ENCODE data around the gene KLHL3. TPM values are rescaled to one million over a fixed set of nuclear protein-coding genes. Genes with fewer than 3 reads are reported as not detected.

Gene KLHL3
- total RNA-seq, 2 donors from 2014 or later, result 8.3 to 9.7 TPM

DNA sequence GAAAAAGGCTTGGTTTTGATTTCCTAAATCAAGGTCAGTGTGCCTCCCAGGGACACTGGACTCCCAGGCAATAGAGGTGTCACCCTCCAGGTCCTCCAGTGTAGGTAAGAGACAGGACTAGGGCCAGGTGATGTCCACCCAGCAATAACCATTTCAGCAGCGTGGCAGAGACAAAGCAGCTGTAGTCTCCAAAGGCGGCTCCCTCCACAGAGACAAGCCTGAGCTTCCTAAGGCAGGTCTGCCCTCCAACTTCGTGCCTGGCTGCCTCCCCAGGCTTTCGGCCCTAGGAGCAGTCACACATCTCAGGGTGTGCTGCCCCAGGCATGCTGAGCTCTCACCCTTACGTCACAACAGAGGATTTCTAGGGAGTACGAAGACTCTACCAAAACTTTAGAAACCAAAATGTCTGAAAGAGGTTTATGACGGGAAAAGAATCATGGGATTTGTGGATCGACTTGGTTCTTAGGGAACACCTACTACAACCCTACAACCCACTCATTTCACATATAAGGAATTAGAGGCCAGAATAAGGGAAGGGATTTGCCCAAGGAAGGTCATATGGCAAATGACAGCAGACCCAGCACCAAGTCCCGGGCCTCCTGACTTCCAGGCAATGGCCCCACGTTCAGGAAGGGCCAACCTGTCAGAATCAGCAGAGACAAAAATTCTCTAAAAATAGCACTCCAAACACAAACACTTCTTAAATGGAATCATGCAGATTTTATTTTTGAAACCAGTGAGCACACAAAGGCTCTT lies 105.5 kb downstream of the KLHL3 start:
- Mint-ChIP-seq H3K27ac (no peak overlapping the region), H3K4me1 (ENCODE audit: low read depth) (peaks cover 5% of the 10 kb centered on the region), H3K9me3 (no peaks in the 10 kb centered on the region), H3K27me3 (ENCODE audit: low read depth) (no peaks in the 10 kb centered on the region), H3K36me3 (ENCODE audit: insufficient read depth in 2 of 2) (peaks cover 0 to 3% of the 10 kb centered on the region in 2 donors), H3K4me3 (no peak overlapping the region)
- DNase-seq, result no peak
- no peak for ATAC-seq (replicated peaks in 1 of 2)

DNA sequence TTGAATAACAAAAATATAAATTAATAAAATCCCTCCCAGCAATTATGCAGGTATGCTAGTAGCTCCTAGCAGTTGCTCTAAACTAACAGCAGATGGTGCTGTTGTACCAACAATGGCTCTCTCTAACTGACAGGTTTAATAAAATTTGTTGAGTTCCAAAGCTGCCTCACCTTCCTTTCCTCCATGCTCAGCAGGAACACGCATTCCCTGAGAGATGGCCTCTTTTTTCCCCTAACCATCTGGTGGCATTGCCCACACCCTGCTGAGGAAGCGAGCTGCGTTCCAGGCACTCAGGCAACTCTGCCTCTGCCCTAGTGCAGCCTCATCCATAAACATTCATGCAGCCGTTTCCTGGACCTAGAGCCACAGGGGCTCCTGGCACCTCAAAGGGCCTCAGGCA lies 106.2 kb downstream of the KLHL3 start:
- Mint-ChIP-seq H3K36me3 (ENCODE audit: insufficient read depth in 2 of 2) (peaks cover 0 to 3% of the 10 kb centered on the region in 2 donors), H3K4me1 (ENCODE audit: low read depth) (peaks cover 5% of the 10 kb centered on the region), H3K9me3 (no peaks in the 10 kb centered on the region), H3K27ac (no peak overlapping the region), H3K27me3 (ENCODE audit: low read depth) (no peaks in the 10 kb centered on the region), H3K4me3 (no peak overlapping the region)
- ATAC-seq (replicated peaks in 1 of 2) (peak; percentile 72 to 77), DNase-seq (peak; percentile 11 to 28)

DNA sequence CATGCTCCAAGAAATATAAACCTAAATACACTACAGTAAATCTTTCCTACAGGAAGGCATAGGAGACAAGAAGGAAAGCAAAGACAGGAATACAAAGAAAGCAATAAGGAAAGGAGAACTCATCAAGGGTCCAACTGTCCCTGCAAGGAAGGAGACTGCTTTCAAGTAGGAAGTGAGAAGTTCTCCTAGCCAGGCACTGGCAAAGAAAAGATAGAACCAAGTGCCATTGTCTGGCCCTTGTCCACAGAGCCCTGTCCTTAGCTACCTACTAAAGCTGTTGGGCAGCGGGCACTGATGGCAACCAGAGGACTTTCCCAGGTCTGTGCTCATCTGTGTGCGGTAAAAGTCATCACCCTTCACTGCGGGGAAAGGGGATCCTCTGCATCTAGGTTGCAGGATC lies 108.2 kb downstream of the KLHL3 start:
- Mint-ChIP-seq H3K4me3 (no peak overlapping the region), H3K9me3 (no peaks in the 10 kb centered on the region), H3K27ac (no peak overlapping the region), H3K36me3 (ENCODE audit: insufficient read depth in 2 of 2) (peaks cover 0 to 3% of the 10 kb centered on the region in 2 donors), H3K27me3 (ENCODE audit: low read depth) (no peaks in the 10 kb centered on the region), H3K4me1 (ENCODE audit: low read depth) (peaks cover 2% of the 10 kb centered on the region)
- DNase-seq (no peak), ATAC-seq (replicated peaks in 1 of 2) (no peak)

DNA sequence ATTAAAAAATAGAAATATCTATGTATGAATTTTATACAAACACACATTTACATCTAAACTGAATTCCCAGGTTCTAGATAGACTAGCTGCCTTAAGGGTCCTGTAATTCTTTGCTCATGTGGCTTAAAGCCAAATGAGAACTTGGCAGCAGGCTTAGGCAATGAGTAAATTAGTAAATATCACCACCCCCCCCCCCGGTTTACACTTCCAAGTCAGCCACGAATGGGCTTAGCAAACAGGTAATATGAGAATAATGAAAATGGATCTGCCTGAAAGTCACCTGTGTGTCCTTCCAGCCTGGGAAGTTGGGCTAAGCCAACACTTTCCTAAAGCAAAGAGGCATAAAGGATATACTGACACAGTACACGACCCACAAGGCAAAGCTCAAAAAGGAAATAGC lies 108.6 kb downstream of the KLHL3 start:
- no peak for DNase-seq
- H3K9me3 Mint-ChIP-seq, result no peaks in the 10 kb centered on the region
- H3K27me3 Mint-ChIP-seq (ENCODE audit: low read depth), result no peaks in the 10 kb centered on the region
- no peaks in the 10 kb centered on the region for H3K4me1 Mint-ChIP-seq (ENCODE audit: low read depth)
- no peaks in the 10 kb centered on the region for H3K36me3 Mint-ChIP-seq (ENCODE audit: insufficient read depth in 2 of 2)
- no peak for ATAC-seq (replicated peaks in 1 of 2)
- H3K27ac Mint-ChIP-seq, result no peak overlapping the region
- no peak overlapping the region for H3K4me3 Mint-ChIP-seq

DNA sequence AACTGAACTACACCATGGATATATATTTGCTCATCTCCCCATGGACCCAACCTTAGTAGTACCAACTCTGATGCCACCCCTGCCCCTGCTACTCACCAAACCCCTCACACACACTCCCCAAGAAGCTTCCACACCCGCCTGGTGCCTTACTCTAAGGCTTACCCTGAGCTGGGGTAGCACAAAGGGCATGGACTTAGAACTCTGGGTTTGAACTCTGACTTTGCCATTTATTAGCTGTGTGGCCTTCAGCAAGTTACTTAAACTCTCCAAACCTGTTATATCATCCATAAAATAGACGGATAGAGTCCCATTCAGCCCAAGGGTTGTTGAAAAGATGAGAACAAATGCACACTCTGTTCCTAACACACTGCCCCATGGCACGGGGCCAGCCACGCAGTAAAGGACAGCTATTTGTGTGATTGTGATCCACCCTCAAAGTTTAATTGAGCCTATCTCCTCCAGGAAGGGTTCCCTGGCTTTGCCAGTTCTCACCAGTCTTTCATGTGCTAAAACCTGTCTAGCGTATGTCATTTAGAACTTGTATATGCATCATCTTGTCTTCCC lies 111.0 kb downstream of the KLHL3 start:
- DNase-seq, result no peak
- H3K27ac Mint-ChIP-seq, result no peak overlapping the region
- no peak for ATAC-seq (replicated peaks in 1 of 2)
- H3K27me3 Mint-ChIP-seq (ENCODE audit: low read depth), result no peaks in the 10 kb centered on the region
- H3K4me3 Mint-ChIP-seq, result no peak overlapping the region
- no peaks in the 10 kb centered on the region for H3K9me3 Mint-ChIP-seq
- no peaks in the 10 kb centered on the region for H3K4me1 Mint-ChIP-seq (ENCODE audit: low read depth)
- H3K36me3 Mint-ChIP-seq (ENCODE audit: insufficient read depth in 2 of 2), result no peaks in the 10 kb centered on the region

DNA sequence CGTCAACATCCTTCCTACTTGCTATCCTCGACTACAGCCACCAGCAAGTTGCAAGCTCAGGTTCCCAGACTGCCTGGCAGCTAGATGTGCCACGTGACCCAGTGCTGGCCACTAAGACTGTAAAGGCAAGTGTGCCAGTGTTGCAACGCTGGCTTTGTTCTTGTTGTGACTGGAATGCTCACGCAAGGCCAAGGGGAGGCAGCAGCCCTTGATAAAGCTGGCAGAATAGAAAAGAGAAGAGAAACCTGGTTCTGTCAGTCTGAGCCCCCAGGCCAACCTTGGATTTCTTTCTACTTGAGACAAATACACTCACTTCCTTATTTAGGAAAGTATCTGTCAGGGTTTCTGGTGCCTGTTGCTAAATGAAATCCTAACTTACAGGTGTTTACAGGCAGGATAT lies 113.0 kb downstream of the KLHL3 start:
- Mint-ChIP-seq H3K36me3 (ENCODE audit: insufficient read depth in 2 of 2) (no peaks in the 10 kb centered on the region), H3K9me3 (no peaks in the 10 kb centered on the region), H3K27ac (no peak overlapping the region), H3K27me3 (ENCODE audit: low read depth) (no peaks in the 10 kb centered on the region), H3K4me3 (no peak overlapping the region), H3K4me1 (ENCODE audit: low read depth) (no peaks in the 10 kb centered on the region)
- ATAC-seq (replicated peaks in 1 of 2) (no peak), DNase-seq (no peak)

DNA sequence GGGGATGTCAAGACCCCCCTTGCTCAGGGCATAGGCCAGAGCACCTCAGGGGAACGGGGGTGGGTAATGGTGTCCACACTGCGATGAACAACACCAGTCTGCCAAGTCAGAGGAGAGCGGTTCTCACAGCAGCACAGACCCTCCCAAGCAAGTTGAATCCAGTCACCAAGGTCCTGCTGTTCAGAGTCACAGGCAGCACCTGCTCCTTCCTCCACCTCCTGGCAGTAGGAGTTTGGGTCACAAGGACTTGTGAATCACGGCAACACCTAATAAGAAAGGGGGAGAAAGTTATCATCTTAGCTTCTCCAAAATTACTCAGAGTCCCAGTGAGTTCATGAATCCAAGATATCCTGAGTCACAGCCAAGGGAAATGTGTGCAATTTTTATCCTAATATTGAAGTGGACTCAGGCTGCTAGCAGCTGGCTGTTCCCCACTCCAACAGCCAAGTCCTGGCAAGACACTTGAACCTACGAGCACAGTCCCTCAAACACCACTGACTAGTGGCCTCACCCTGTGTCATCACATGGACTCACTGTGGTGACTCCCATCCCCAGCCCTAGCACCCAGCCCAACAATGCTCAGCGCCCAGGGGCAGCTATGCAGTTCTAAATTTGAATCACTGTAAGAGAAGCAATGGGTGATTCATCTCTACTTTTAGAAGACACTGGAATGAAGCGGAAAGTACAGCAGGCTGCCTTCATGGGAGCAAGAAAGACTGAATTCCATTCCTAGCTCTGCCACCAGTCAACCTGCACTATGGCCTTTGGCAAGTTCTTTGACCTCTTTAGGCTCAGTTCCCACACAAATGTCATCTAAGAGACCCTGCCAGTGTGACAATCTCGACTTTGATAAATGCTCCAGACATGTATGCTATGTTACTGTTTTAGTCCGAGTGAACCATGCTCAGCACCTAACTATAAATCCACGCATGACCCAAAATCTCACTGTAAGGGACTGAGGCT lies 113.7 kb downstream of the KLHL3 start:
- Mint-ChIP-seq H3K27me3 (ENCODE audit: low read depth) (no peaks in the 10 kb centered on the region), H3K4me1 (ENCODE audit: low read depth) (no peaks in the 10 kb centered on the region), H3K9me3 (no peaks in the 10 kb centered on the region), H3K36me3 (ENCODE audit: insufficient read depth in 2 of 2) (no peaks in the 10 kb centered on the region), H3K4me3 (no peak overlapping the region), H3K27ac (no peak overlapping the region)
- DNase-seq (no peak), ATAC-seq (replicated peaks in 1 of 2) (no peak)

DNA sequence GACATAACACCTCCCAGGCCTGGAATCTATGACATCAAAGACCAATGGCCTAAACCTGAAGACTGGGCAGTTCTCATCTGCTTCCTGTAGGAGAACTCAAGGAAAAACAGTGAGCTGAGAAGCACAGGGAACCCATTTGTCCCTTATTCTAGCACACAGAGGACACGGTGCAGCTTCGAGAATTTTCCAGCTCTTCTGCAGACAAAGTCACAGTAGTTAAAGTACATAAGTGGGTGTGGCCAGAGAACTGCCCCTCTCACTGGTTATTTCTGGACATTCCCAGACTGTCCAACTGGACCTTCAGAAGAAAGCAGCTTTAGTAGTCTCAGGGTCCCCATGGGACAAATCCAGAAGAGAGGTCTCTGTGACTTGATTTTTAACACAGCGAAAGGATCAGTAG lies 114.6 kb downstream of the KLHL3 start:
- H3K9me3 Mint-ChIP-seq, result no peaks in the 10 kb centered on the region
- ATAC-seq (replicated peaks in 1 of 2) (no peak), DNase-seq (no peak)
- no peak overlapping the region for H3K4me3 Mint-ChIP-seq
- H3K36me3 Mint-ChIP-seq (ENCODE audit: insufficient read depth in 2 of 2), result no peaks in the 10 kb centered on the region
- H3K27me3 Mint-ChIP-seq (ENCODE audit: low read depth), result no peaks in the 10 kb centered on the region
- no peak overlapping the region for H3K27ac Mint-ChIP-seq
- H3K4me1 Mint-ChIP-seq (ENCODE audit: low read depth), result no peaks in the 10 kb centered on the region

DNA sequence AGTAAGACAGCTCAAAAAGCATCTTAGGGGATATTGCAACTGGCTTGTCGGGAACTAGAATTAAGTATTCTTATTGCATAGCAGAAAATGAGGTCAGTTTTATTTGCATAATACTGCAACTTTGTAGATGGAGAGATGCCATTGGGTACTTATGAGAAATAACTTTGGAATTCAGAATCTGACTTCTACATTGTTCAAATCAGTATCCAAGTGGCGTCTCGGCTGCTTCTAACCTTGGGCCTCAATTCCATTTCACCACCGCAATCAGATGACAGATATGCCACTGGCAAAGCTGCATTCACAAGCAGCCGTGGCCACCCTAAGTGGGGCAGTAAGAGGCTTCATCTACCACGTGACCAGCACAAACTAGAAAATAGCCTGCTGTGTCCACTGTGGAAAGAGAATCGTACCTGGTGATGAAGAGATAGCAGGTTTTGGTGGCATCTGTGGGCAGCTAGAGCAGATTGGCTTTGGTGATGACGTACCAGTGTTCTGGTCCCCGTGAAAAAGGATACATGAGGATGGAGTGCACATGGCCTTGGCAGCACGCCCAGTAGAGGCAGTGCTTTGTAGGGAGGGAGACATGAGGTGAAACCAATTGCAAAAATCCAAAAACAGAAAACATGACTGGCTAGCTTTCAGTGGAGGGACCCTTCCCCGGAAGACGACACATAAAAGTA lies 116.6 kb downstream of the KLHL3 start:
- no peaks in the 10 kb centered on the region for H3K36me3 Mint-ChIP-seq (ENCODE audit: insufficient read depth in 2 of 2)
- H3K4me3 Mint-ChIP-seq, result no peak overlapping the region
- DNase-seq, result no peak
- H3K27ac Mint-ChIP-seq, result no peak overlapping the region
- no peaks in the 10 kb centered on the region for H3K9me3 Mint-ChIP-seq
- no peak for ATAC-seq (replicated peaks in 1 of 2)
- peaks cover 2% of the 10 kb centered on the region for H3K4me1 Mint-ChIP-seq (ENCODE audit: low read depth)
- no peaks in the 10 kb centered on the region for H3K27me3 Mint-ChIP-seq (ENCODE audit: low read depth)

DNA sequence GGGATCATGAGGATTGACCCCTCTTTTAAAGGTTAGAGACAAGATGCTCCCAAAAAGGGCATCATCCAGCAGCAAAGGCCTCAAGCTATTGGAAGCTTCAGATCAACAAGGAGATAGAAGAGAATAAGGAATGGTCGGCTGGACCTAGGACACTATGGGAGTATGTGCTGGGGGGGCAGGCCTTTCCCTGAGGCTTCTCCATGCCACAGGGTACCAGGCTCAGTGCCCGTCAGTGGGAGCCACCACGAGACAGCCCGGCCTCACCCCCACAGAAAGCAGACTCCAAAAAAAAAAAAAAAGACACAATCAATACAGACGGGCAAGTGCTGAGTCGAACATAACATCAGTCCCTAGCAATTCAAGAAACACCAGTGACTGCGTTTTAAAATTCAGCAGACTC lies 117.4 kb downstream of the KLHL3 start:
- ATAC-seq (replicated peaks in 1 of 2) (no peak), DNase-seq (no peak)
- Mint-ChIP-seq H3K36me3 (ENCODE audit: insufficient read depth in 2 of 2) (no peaks in the 10 kb centered on the region), H3K9me3 (no peaks in the 10 kb centered on the region), H3K27ac (no peak overlapping the region), H3K4me1 (ENCODE audit: low read depth) (peaks cover 11% of the 10 kb centered on the region), H3K27me3 (ENCODE audit: low read depth) (no peaks in the 10 kb centered on the region), H3K4me3 (no peak overlapping the region)

DNA sequence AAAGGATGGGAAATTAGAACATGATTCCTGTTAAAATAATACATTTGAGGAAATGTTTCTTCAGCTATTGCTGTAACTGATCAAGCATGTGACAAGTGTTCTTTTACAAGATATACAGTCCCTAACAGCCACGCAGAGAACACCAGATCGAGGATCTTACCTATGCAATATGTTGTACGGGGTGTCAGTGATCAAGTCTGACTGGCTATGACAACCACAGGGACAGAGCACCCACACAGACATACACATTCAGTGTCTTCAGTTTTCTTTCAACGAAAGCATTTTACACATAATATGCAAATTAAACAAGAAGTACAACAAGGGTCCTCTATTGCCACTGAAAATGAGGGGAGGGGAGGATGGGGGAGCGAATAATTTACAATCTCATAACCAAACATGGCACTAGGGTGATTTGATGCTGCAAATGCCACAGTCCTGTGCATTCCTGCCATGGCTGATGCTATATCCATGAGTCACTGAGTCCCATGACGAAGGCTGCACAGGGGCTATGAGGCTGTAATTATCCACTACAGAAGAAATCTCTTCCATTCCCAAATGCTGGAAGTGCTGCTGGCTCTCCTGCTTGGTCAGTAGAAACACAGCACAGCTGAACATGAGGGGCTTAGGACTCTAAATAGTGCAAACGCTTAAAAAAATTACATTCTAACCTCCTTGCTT lies 118.2 kb downstream of the KLHL3 start:
- H3K27me3 Mint-ChIP-seq (ENCODE audit: low read depth), result no peaks in the 10 kb centered on the region
- H3K4me1 Mint-ChIP-seq (ENCODE audit: low read depth), result peaks cover 15% of the 10 kb centered on the region
- DNase-seq (no peak), ATAC-seq (replicated peaks in 1 of 2) (no peak)
- no peak overlapping the region for H3K27ac Mint-ChIP-seq
- H3K9me3 Mint-ChIP-seq, result no peaks in the 10 kb centered on the region
- no peaks in the 10 kb centered on the region for H3K36me3 Mint-ChIP-seq (ENCODE audit: insufficient read depth in 2 of 2)
- H3K4me3 Mint-ChIP-seq, result no peak overlapping the region

DNA sequence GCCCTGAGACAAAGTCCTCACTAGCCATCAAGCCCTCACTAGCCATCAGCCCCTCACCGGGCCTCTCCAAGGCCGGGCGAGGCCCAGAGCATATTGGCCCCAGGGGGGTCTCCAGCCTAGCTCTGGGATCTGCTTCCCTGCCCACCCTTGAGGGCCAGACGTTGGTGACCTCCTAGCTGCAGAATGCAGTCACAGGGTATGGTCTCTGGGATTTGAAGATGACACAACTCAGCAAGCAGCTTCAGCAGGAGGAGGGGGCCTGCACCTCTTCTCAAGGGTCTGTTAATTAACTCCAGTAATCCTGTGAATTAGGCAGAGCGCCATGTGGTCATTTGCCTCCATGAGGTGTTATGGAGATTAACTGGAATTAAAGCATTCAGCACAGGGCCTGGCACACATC lies 119.8 kb downstream of the KLHL3 start:
- Mint-ChIP-seq H3K36me3 (ENCODE audit: insufficient read depth in 2 of 2) (no peaks in the 10 kb centered on the region), H3K9me3 (no peaks in the 10 kb centered on the region), H3K4me3 (no peak overlapping the region), H3K4me1 (ENCODE audit: low read depth) (peaks cover 15% of the 10 kb centered on the region), H3K27me3 (ENCODE audit: low read depth) (peaks cover under 1% of the 10 kb centered on the region), H3K27ac (no peak overlapping the region)
- DNase-seq (no peak), ATAC-seq (replicated peaks in 1 of 2) (no peak)
